NCI-H748 treated with DMSO at 0.1 percent for 48 hours (cell line): ENCODE results near the gene CSNK1G3.

ENCODE experiments used
- DNase-seq: peaks from one replicate; lab custom pipeline; 2025; lab: John Stamatoyannopoulos, UW

CSNK1G3 gene

GRCh38 chr5:123514615-123515355, 2.8 kb downstream of the CSNK1G3 start:
- no peak for DNase-seq

- no peak for DNase-seq
These were observed 3.9 kb downstream of the CSNK1G3 start for GRCh38 chr5:123515904-123516303.

DNA sequence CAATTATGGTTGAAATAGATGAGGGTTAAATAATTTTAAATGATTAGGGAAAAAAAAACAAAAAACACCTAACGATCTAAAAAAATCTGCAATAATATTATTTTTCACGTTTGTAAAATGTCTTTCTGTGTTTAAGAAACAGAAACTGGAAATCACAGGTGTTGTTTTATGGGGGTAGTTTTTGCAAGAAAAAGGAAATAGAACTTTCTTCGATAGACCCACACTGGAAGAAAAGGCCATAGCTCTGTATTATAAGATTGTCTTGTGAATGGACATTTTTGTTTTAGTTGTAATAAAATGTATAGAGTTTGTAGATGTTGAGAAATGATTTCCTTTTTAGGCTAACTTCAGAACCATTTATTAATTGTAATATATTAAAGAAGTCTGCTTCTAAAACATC, 5.5 kb downstream of the CSNK1G3 start:
- no peak for DNase-seq

GRCh38 chr5:123518111-123518510, 6.1 kb downstream of the CSNK1G3 start:
- no peak for DNase-seq

DNA sequence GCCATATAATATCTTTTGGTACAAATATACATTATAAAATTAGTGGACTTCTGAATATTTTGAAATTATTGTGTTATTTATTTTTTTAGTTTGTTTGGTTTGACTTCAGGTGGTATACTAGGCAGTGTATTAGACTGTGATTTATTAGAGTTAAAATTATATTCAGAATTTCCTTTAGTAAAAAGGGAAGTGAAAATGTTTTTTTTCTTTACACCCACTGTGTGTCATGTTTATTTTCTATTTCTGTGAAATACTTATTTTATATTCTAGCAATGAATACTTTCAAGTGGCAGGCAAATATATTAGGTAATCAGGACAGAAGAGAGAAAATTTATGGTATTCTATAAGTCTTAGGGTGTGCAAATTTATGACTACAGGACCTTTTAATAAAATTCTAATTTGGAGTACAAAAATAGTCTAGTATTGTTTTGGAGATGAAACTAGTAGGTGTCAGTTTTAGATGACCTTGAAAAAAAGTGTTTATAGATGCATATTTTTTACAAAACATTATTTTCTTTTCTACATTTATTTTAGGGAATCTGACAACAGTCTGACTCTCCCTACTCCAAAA, 8.8 kb downstream of the CSNK1G3 start:
- no peak for DNase-seq

DNA sequence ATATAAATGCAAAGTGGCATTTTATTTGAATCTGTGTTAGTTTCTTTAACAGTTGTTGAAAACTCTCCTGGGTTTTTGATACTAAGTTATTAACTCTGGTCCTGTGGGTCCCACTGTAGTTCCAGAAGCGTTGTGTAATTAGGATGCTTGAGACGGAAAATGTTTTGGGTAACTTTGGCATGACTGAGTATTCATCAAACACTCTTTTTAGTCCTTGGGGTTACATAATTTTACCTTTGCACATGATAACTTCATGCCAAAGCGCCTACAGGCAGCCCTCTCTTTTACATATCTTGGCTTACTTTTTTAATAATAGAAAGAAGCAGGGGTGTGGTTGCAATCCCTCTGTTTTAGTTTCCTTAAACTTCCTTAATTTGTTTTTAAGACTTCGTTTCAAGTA, 12.2 kb downstream of the CSNK1G3 start:
- DNase-seq, result no peak

DNA sequence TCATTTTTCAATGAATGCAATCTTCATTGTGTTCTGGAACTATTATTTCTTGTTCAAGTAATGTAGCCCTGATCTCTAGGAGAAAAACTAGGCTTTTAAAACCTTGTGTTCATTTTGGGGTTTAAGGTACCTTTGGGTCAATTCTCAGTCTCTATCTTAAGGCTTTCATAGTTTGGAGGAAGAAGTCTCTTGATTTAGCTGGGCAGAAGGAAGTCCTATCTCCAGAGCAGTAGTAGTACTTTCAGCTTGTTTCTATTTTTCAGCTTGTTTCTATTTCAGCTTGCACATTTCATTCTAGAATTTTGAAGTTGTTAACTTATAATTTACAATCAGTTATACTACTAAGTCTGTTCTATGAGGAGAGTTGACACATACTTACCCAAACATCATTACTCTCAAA, 15.2 kb downstream of the CSNK1G3 start:
- DNase-seq, result no peak

GRCh38 chr5:123528065-123528464, 16.1 kb downstream of the CSNK1G3 start:
- DNase-seq, result no peak

DNA sequence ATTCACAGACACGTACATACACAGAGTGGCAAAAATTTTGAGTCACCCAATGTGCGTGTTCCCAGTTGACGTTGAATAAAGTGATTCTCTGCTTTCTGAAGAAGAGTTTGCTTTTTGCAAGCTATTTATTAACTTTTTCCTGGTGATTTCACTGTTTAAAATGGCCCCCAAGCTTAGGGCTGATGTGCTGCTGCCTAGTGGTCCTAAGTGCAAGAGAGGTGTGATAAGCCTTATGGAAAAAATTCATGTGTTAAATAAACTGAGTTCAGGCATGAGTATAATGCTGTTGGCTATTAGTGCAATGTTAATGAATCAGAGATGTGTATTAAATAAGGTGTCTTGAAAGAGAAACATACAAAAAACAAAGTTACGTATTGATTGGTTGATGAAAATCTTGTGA, 16.9 kb downstream of the CSNK1G3 start:
- no peak for DNase-seq

GRCh38 chr5:123530728-123531127, 18.8 kb downstream of the CSNK1G3 start:
- DNase-seq, result no peak

DNA sequence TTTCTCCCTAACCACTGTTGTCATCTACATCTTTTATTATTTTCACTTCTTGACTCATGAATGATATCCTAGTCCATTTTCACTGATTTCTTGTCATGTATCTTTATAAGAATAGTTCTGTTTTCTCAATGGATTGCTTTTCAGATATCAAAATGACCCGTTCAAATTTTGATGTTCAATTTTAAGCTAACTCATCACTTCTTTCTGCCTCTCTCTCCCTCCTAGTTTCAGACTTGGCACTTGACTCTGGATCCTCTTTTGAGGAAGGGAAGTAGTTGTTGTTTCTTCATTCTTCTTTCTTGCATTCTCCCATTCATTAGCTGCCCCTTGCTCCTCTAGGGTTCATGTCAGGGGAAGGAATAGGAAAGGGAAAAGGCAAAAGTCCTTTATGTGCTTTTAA, 23.7 kb downstream of the CSNK1G3 start:
- no peak for DNase-seq

GRCh38 chr5:123537256-123537655, 25.3 kb downstream of the CSNK1G3 start:
- no peak for DNase-seq

DNA sequence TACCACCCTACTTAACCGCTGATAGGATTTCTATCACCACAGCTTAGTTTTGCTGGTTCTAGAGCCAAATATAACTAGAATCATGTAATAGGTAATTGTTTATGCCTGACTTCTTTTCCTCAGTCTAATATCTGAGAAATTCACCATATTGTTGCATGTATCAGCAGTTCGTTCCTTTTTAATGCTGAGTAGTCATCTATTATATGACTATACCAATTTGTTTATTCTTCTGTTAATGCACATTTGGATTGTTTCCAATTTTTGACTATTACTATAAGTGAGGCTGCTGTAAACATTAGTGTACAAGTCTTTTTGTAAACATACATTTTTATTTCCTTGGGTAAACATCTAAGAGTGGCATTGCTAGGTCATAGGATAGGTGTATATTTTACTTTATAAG, 25.9 kb downstream of the CSNK1G3 start:
- no peak for DNase-seq

- DNase-seq, result no peak
These were observed 26.9 kb downstream of the CSNK1G3 start for GRCh38 chr5:123538670-123539459.

DNA sequence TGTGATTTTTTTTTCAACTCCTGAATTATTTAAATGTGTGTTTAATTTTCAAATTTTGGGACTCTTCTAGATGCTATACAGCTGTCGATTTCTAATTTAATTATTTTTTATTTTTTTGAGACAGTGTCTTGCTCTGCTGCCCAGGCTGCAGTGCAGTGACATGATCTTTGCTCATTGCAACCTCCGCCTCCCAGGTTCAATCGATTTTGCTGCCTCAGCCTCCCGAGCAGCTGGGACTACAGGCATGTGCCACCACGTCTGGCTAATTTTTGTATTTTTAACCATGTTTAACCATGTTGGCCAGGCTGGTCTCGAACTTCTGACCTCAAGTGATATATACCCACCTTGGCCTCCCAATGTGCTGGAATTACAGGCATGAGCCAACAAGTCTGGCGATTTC, 28.6 kb downstream of the CSNK1G3 start:
- no peak for DNase-seq

DNA sequence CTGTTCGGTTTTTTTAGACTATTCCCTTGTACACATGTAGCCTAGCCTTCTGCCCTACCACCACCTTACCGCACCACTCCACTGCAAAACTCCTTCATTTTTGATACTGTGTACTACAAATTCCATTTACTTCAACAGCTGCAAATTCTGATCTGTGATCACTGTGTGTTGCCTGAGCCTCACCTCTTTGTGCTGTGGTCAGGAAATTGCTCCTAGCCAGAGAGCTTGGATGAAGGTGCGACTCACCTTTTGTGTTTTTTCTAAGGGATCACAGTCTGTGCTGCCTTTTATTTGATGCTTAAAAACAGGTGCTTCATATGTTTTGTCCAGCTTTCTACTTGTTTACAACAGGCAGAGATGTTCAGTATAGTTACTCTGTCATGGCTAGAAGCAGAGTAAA, 31.5 kb downstream of the CSNK1G3 start:
- no peak for DNase-seq

- peak; percentile 36 for DNase-seq
These were observed 33.5 kb downstream of the CSNK1G3 start for GRCh38 chr5:123545506-123545905.

DNA sequence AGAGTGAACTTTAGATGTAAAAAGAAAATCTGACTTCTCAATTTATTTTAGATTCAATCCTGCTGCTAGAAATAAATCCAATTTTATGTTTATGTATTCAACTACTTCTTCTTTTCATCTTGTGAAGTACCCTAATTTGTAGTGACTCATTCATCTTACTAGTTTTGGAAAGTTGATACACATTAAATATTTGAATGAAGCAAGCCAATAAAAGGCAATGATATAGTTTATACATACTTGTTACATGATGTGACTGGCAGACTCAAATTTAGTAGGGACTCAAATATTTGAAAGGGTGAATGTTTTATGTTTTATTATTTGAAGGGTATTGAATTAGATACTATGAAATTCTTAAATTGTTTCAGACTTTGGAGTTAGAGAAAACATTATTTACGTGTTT, 34.7 kb downstream of the CSNK1G3 start:
- no peak for DNase-seq

GRCh38 chr5:123549256-123549904, 37.4 kb downstream of the CSNK1G3 start:
- no peak for DNase-seq

GRCh38 chr5:123554601-123555000, 42.6 kb downstream of the CSNK1G3 start:
- DNase-seq, result no peak

DNA sequence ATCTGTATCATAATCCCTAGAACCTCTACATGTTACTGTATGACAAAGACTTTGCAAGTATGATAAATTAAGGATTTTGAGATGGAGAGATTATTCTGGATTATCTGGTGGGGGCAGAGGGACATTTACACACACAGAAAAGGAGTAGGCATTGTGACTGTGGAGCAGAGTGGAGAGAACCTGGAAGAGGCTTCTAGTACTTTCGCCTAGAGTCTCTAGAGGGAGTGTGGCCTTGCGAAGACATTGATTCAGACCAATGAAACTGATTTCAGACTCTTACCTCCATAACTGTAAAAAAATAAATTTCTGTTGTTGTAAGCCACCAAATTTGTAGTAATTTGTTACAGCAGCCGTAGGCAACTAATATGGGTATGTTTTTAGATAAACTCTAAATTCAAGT, 45.9 kb downstream of the CSNK1G3 start:
- no peak for DNase-seq

DNA sequence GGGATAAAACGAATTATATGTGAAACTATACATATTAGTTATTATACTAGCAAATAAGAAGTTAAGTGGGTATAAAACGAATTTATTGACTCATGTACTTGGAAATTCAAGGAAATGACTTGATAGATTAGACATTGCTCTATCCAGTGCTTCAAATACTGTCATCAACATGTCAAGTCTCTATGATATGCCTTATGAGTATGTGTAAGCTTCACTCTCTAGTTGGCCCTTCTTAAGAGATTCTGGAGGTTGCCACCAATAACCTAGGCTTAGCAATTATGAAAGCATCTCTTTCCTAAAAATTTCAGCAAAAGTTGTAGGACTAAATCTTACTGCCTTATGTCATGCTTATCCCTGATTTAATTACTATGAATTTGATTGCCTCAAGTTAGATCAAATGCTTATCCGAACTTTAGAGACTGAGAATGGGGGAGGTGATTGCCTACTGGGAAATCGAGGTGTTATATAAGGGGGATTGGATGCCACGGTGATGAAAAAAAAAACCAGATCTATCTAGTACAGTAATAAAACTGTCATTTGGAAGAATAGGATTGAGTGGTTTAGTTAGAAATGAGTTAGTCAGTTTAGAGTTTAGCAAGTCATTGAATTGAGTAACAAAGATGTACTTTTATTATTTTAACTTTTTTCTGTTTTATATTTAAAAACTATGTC, 46.9 kb downstream of the CSNK1G3 start:
- DNase-seq, result no peak
